Stimulated activated memory B cell treated with anti-CD40 and anti-IgM and Interleukin-4, amounts not matched to agents 10 μg/mL and 1 μg/mL and 100 μg/mL, for 72 hours (primary cell): ENCODE measurements around the gene SLCO2A1.

Source experiments
- ATAC-seq: fragments of 150-1000 bp; cut with Tn5 transposase; 2 replicates; pipeline ENCODE4 v1.10.0; 2021
- H3K27ac Mint-ChIP-seq: one replicate; pipeline ENCODE4 v1.8.0; 2022; ENCODE audit warnings: mild to moderate bottlenecking, mixed read lengths
- H3K27me3 Mint-ChIP-seq: one replicate; pipeline ENCODE4 v1.8.0; 2022; ENCODE audit warnings: mixed read lengths
- H3K36me3 Mint-ChIP-seq: one replicate; pipeline ENCODE4 v1.8.0; 2022; ENCODE audit warnings: mixed read lengths
- H3K4me1 Mint-ChIP-seq: one replicate; pipeline ENCODE4 v1.8.0; 2022; ENCODE audit warnings: mixed read lengths
- H3K4me3 Mint-ChIP-seq: one replicate; pipeline ENCODE4 v1.8.0; 2022; ENCODE audit warnings: mild to moderate bottlenecking, moderate library complexity, mixed read lengths
- H3K9me3 Mint-ChIP-seq: one replicate; pipeline ENCODE4 v1.8.0; 2022; ENCODE audit warnings: mixed read lengths

The SLCO2A1 gene

GRCh38 chr3:133921592-133921991, 108.1 kb downstream of the SLCO2A1 start:
- H3K9me3 Mint-ChIP-seq: peaks cover 8% of the 10 kb centered on the region
- H3K4me3 Mint-ChIP-seq: no peak overlapping the region
- peaks cover 1% of the 10 kb centered on the region for H3K4me1 Mint-ChIP-seq
- no peak for ATAC-seq
- peaks cover 18% of the 10 kb centered on the region for H3K27me3 Mint-ChIP-seq
- peaks cover 6% of the 10 kb centered on the region for H3K36me3 Mint-ChIP-seq
- H3K27ac Mint-ChIP-seq: no peak overlapping the region

- Mint-ChIP-seq H3K4me1 (no peaks in the 10 kb centered on the region), H3K27me3 (peaks cover 34% of the 10 kb centered on the region), H3K27ac (no peak overlapping the region), H3K4me3 (no peak overlapping the region), H3K9me3 (peaks cover 8% of the 10 kb centered on the region), H3K36me3 (peaks cover 6% of the 10 kb centered on the region)
- ATAC-seq: no peak
These were observed 112.6 kb downstream of the SLCO2A1 start for GRCh38 chr3:133917144-133917543.

GRCh38 chr3:133915685-133916658, 113.8 kb downstream of the SLCO2A1 start:
- peaks cover 6% of the 10 kb centered on the region for H3K9me3 Mint-ChIP-seq
- ATAC-seq: no peak
- H3K36me3 Mint-ChIP-seq: peaks cover 6% of the 10 kb centered on the region
- no peak overlapping the region for H3K27ac Mint-ChIP-seq
- H3K4me3 Mint-ChIP-seq: no peak overlapping the region
- H3K27me3 Mint-ChIP-seq: peaks cover 34% of the 10 kb centered on the region
- H3K4me1 Mint-ChIP-seq: no peaks in the 10 kb centered on the region

- H3K36me3 Mint-ChIP-seq: peaks cover 6% of the 10 kb centered on the region
- no peak overlapping the region for H3K27ac Mint-ChIP-seq
- no peaks in the 10 kb centered on the region for H3K4me1 Mint-ChIP-seq
- H3K27me3 Mint-ChIP-seq: peaks cover 40% of the 10 kb centered on the region
- H3K4me3 Mint-ChIP-seq: no peak overlapping the region
- no peak for ATAC-seq
- peaks cover 6% of the 10 kb centered on the region for H3K9me3 Mint-ChIP-seq
These were observed 114.7 kb downstream of the SLCO2A1 start for GRCh38 chr3:133914839-133915600.

- no peak overlapping the region for H3K4me3 Mint-ChIP-seq
- no peaks in the 10 kb centered on the region for H3K4me1 Mint-ChIP-seq
- no peaks in the 10 kb centered on the region for H3K36me3 Mint-ChIP-seq
- peaks cover 49% of the 10 kb centered on the region for H3K27me3 Mint-ChIP-seq
- no peak overlapping the region for H3K27ac Mint-ChIP-seq
- ATAC-seq: no peak
- H3K9me3 Mint-ChIP-seq: no peaks in the 10 kb centered on the region
These were observed 119.3 kb downstream of the SLCO2A1 start for GRCh38 chr3:133910422-133910821.

- H3K36me3 Mint-ChIP-seq: no peaks in the 10 kb centered on the region
- H3K4me3 Mint-ChIP-seq: no peak overlapping the region
- H3K27ac Mint-ChIP-seq: no peak overlapping the region
- no peaks in the 10 kb centered on the region for H3K4me1 Mint-ChIP-seq
- peaks cover 39% of the 10 kb centered on the region for H3K27me3 Mint-ChIP-seq
- H3K9me3 Mint-ChIP-seq: peaks cover 3% of the 10 kb centered on the region
- no peak for ATAC-seq
These were observed 124.3 kb downstream of the SLCO2A1 start for GRCh38 chr3:133905376-133905775.

- Mint-ChIP-seq H3K36me3 (no peaks in the 10 kb centered on the region), H3K4me1 (no peaks in the 10 kb centered on the region), H3K27me3 (peaks cover 23% of the 10 kb centered on the region), H3K4me3 (no peak overlapping the region), H3K9me3 (peaks cover 3% of the 10 kb centered on the region), H3K27ac (no peak overlapping the region)
- no peak for ATAC-seq
These were observed 127.9 kb downstream of the SLCO2A1 start for GRCh38 chr3:133901847-133902246.

GRCh38 chr3:133901083-133901482, 128.6 kb downstream of the SLCO2A1 start:
- no peaks in the 10 kb centered on the region for H3K36me3 Mint-ChIP-seq
- peaks cover 27% of the 10 kb centered on the region for H3K27me3 Mint-ChIP-seq
- no peaks in the 10 kb centered on the region for H3K4me1 Mint-ChIP-seq
- no peak overlapping the region for H3K4me3 Mint-ChIP-seq
- ATAC-seq: no peak
- peaks cover 3% of the 10 kb centered on the region for H3K9me3 Mint-ChIP-seq
- H3K27ac Mint-ChIP-seq: no peak overlapping the region

- no peak for ATAC-seq
- no peak overlapping the region for H3K4me3 Mint-ChIP-seq
- H3K27me3 Mint-ChIP-seq: peaks cover 34% of the 10 kb centered on the region
- no peaks in the 10 kb centered on the region for H3K36me3 Mint-ChIP-seq
- peaks cover 3% of the 10 kb centered on the region for H3K9me3 Mint-ChIP-seq
- H3K4me1 Mint-ChIP-seq: no peaks in the 10 kb centered on the region
- no peak overlapping the region for H3K27ac Mint-ChIP-seq
These were observed 130.4 kb downstream of the SLCO2A1 start for GRCh38 chr3:133899311-133899710.

GRCh38 chr3:133897547-133897946, 132.2 kb downstream of the SLCO2A1 start:
- Mint-ChIP-seq H3K27me3 (peaks cover 52% of the 10 kb centered on the region), H3K4me3 (no peak overlapping the region), H3K27ac (no peak overlapping the region), H3K4me1 (no peaks in the 10 kb centered on the region), H3K9me3 (no peaks in the 10 kb centered on the region), H3K36me3 (no peaks in the 10 kb centered on the region)
- no peak for ATAC-seq

GRCh38 chr3:133896002-133896761, 133.5 kb downstream of the SLCO2A1 start:
- no peaks in the 10 kb centered on the region for H3K9me3 Mint-ChIP-seq
- peak overlapping the region; percentile 70 for H3K4me3 Mint-ChIP-seq
- ATAC-seq: peak; percentile 13
- no peaks in the 10 kb centered on the region for H3K36me3 Mint-ChIP-seq
- H3K27ac Mint-ChIP-seq: no peak overlapping the region
- peaks cover 65% of the 10 kb centered on the region for H3K27me3 Mint-ChIP-seq
- H3K4me1 Mint-ChIP-seq: no peaks in the 10 kb centered on the region

- no peak within 1 kb of the TSS for H3K27ac Mint-ChIP-seq
- peak within 1 kb of the TSS; percentile 72 for H3K4me3 Mint-ChIP-seq
- ATAC-seq: peak; percentile 46
- peaks cover 73% of the 10 kb centered on the region for H3K27me3 Mint-ChIP-seq
- no peaks in the 10 kb centered on the region for H3K9me3 Mint-ChIP-seq
- H3K36me3 Mint-ChIP-seq: no peaks in the 10 kb centered on the region
- H3K4me1 Mint-ChIP-seq: no peaks in the 10 kb centered on the region
These were observed 134.3 kb downstream of the SLCO2A1 start, which contains the start of gene RAB6B for GRCh38 chr3:133895208-133896001. Gene RAB6B, minus strand, starts transcription at chr3:133895882. Its CDS starts 416 bp downstream, at chr3:133895466.

GRCh38 chr3:133894353-133895207, 135.1 kb downstream of the SLCO2A1 start:
- Mint-ChIP-seq H3K4me3 (no peak overlapping the region), H3K27me3 (peaks cover 74% of the 10 kb centered on the region), H3K27ac (no peak overlapping the region), H3K36me3 (no peaks in the 10 kb centered on the region), H3K9me3 (no peaks in the 10 kb centered on the region), H3K4me1 (no peaks in the 10 kb centered on the region)
- no peak for ATAC-seq
